ENCODE measurements around the gene PRPF6.

PRPF6 gene

DNA sequence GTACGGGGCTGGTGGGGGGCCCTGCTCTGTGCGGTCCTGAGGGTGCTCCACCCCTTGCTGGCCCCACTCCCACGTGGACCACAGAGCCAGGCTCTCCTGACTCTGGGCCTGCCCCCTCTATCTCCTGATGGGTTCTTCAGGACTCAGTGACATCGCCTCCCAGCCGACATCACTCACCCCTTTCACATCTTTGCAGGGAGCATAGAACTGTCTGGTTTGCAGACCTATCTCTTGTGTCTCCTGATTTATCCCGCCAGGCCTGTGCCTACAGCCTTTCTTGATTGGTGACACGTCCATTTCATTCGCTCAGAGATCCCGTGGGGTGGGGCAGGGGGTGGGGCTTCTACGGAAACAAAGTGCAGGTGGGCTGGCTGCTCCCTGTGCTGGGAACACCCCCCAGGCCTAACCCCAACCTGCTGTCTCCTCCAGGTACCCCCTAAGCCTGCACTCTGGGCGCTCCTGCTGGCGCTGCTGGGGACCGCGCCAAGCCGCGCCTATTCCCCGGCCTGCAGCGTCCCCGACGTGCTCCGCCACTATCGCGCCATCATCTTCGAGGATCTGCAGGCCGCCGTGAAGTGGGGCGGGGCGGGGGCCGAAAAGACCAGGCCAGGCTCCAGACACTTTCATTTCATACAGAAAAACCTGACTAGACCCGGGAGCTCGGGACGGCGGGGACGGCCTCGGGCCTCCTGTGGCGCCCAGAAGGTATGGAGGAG is 56.7 kb downstream of the PRPF6 start:
- Histone ChIP-seq H3K9me3 (ENCODE audit: control insufficient read depth, low read length) (no peaks in the 10 kb centered on the region), H3K4me1 (ENCODE audit: control insufficient read depth, insufficient read depth, low read length) (peaks cover 19% of the 10 kb centered on the region), H3K27ac (ENCODE audit: insufficient read depth, low read depth, low read length, poor library complexity, severe bottlenecking) (no peak overlapping the region), H3K4me3 (ENCODE audit: insufficient read depth, low read depth, low read length) (no peak overlapping the region), H3K27me3 (ENCODE audit: control insufficient read depth, insufficient read depth, low read length, poor library complexity, severe bottlenecking) (peaks cover 61% of the 10 kb centered on the region), H3K36me3 (ENCODE audit: control insufficient read depth, insufficient read depth, low read length) (no peaks in the 10 kb centered on the region)
- 19% methylated on average over 36 of the region's 36 CpGs for WGBS, 2 experiments

- Histone ChIP-seq H3K4me3 (ENCODE audit: insufficient read depth, low read depth, low read length) (peak overlapping the region; percentile 46), H3K27ac (ENCODE audit: insufficient read depth, low read depth, low read length, poor library complexity, severe bottlenecking) (no peak overlapping the region), H3K36me3 (ENCODE audit: control insufficient read depth, insufficient read depth, low read length) (no peaks in the 10 kb centered on the region), H3K4me1 (ENCODE audit: control insufficient read depth, insufficient read depth, low read length) (peaks cover 19% of the 10 kb centered on the region), H3K27me3 (ENCODE audit: control insufficient read depth, insufficient read depth, low read length, poor library complexity, severe bottlenecking) (peaks cover 65% of the 10 kb centered on the region), H3K9me3 (ENCODE audit: control insufficient read depth, low read length) (no peaks in the 10 kb centered on the region)
- 3 to 4% methylated on average over 29 to 30 of the region's 30 CpGs for WGBS, 2 experiments
Observed at GRCh38 chr20:64038224-64038564, 57.3 kb downstream of the PRPF6 start.

- Histone ChIP-seq H3K27ac (ENCODE audit: insufficient read depth, low read depth, low read length, poor library complexity, severe bottlenecking) (no peak overlapping the region), H3K9me3 (ENCODE audit: control insufficient read depth, low read length) (no peaks in the 10 kb centered on the region), H3K27me3 (ENCODE audit: control insufficient read depth, insufficient read depth, low read length, poor library complexity, severe bottlenecking) (peaks cover 70% of the 10 kb centered on the region), H3K4me3 (ENCODE audit: insufficient read depth, low read depth, low read length) (peak overlapping the region; percentile 46), H3K36me3 (ENCODE audit: control insufficient read depth, insufficient read depth, low read length) (no peaks in the 10 kb centered on the region), H3K4me1 (ENCODE audit: control insufficient read depth, insufficient read depth, low read length) (peaks cover 19% of the 10 kb centered on the region)
- WGBS, 2 experiments = 1% methylated on average over 91 of the region's 91 CpGs
Observed at GRCh38 chr20:64038565-64039292, 57.8 kb downstream of the PRPF6 start.

DNA sequence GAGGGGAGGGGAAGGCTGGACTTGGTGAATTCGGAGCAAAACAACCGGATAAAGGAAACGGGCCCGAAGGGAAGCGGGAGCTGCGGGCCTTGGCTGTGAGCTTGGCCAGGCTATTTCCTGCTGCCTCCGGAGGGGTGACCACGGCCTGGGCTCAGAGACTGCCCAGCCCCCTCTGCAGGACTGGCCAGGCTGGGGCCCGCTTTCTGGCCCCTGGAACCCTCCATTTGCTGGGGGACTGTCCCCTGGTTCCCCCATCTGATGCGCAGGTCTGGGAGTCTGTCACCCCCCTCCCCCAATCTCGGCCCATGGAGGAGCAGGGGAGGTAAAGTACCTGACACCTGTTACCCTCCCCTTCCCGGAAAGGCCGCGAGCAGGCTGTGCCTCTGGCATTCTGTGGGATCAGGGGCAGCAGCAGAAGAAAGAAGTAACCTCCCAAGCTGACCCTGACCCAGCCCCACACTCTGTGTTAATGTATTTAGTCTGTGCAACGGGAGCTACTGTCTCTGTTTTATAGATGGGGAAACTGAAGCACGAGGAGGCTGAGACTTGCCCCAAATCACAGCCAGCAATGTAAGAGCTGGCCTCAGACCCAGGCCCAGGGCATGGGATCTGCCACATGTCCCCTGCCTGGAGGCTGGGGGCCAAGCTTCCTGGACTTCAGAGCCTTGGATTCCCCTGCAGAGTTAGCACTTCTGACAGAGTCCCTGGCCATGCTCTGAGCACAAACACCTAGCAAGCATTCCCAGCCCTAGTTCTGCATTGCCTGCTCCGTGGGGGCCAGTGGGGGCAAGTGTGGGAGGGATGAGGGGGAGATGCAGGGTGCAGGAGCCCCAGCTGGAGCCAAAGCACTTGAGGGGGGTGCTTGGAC is 58.6 kb downstream of the PRPF6 start:
- H3K27ac ChIP-seq (ENCODE audit: insufficient read depth, low read depth, low read length, poor library complexity, severe bottlenecking) = no peak overlapping the region
- WGBS, 2 experiments = 22 to 24% methylated on average over 17 of the region's 17 CpGs
- H3K27me3 ChIP-seq (ENCODE audit: control insufficient read depth, insufficient read depth, low read length, poor library complexity, severe bottlenecking) = peaks cover 78% of the 10 kb centered on the region
- H3K36me3 ChIP-seq (ENCODE audit: control insufficient read depth, insufficient read depth, low read length) = no peaks in the 10 kb centered on the region
- H3K9me3 ChIP-seq (ENCODE audit: control insufficient read depth, low read length) = no peaks in the 10 kb centered on the region
- H3K4me3 ChIP-seq (ENCODE audit: insufficient read depth, low read depth, low read length) = peak overlapping the region; percentile 46
- peaks cover 19% of the 10 kb centered on the region for H3K4me1 ChIP-seq (ENCODE audit: control insufficient read depth, insufficient read depth, low read length)

DNA sequence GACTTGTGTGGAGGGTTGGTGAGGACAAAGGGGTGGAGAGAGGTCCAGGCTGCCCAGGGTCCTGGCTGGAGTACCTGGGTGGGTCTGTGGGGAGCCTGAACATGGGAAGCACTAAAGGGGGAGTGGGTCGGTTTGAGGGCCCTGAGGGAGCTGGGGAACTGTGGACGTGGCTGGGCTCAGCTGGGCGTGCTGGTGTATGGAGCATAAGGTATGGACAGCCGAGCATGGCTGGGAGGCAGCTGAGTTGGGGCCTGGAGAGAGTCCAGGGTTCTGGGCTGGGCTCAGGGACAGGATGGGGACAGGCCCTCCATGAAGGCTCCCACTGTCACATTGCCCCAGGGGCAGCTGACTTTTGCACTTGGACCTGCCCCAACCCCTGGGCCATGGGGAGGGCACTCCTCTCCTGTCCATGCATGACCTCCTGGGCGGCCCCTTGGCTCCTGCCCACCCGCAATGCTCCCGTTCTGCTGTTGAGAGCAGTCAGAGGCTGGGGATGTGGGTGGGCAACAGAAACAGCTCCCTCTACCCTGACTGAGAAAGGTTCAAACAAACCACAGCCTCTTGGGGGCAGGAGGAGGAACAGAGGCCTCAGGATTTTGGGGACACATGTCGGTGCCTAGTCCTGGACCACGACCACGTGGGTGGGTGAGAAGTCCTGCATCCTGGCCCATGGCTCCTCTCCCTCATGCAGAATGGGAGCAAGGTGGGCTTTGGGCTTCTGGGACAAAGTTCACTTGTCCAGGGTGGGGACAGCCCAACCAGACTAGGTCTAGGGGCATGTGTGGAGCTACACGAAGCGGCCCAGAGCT is 59.5 kb downstream of the PRPF6 start:
- 86 to 88% methylated on average over 12 of the region's 12 CpGs for WGBS, 2 experiments
- peaks cover 24% of the 10 kb centered on the region for H3K4me1 ChIP-seq (ENCODE audit: control insufficient read depth, insufficient read depth, low read length)
- H3K27ac ChIP-seq (ENCODE audit: insufficient read depth, low read depth, low read length, poor library complexity, severe bottlenecking) = no peak overlapping the region
- H3K4me3 ChIP-seq (ENCODE audit: insufficient read depth, low read depth, low read length) = no peak overlapping the region
- H3K36me3 ChIP-seq (ENCODE audit: control insufficient read depth, insufficient read depth, low read length) = no peaks in the 10 kb centered on the region
- H3K9me3 ChIP-seq (ENCODE audit: control insufficient read depth, low read length) = no peaks in the 10 kb centered on the region
- H3K27me3 ChIP-seq (ENCODE audit: control insufficient read depth, insufficient read depth, low read length, poor library complexity, severe bottlenecking) = peaks cover 87% of the 10 kb centered on the region

GRCh38 chr20:64041040-64041780 is 60.3 kb downstream of the PRPF6 start:
- H3K9me3 ChIP-seq (ENCODE audit: control insufficient read depth, low read length) = no peaks in the 10 kb centered on the region
- WGBS, 2 experiments = 75% methylated on average over 15 of the region's 15 CpGs
- no peak overlapping the region for H3K27ac ChIP-seq (ENCODE audit: insufficient read depth, low read depth, low read length, poor library complexity, severe bottlenecking)
- peaks cover 95% of the 10 kb centered on the region for H3K27me3 ChIP-seq (ENCODE audit: control insufficient read depth, insufficient read depth, low read length, poor library complexity, severe bottlenecking)
- H3K4me3 ChIP-seq (ENCODE audit: insufficient read depth, low read depth, low read length) = no peak overlapping the region
- no peaks in the 10 kb centered on the region for H3K36me3 ChIP-seq (ENCODE audit: control insufficient read depth, insufficient read depth, low read length)
- H3K4me1 ChIP-seq (ENCODE audit: control insufficient read depth, insufficient read depth, low read length) = peaks cover 22% of the 10 kb centered on the region

- 20 to 34% methylated on average over 7 to 11 of the region's 11 CpGs for WGBS, 2 experiments
- Histone ChIP-seq H3K27ac (ENCODE audit: insufficient read depth, low read depth, low read length, poor library complexity, severe bottlenecking) (no peak overlapping the region), H3K9me3 (ENCODE audit: control insufficient read depth, low read length) (no peaks in the 10 kb centered on the region), H3K4me3 (ENCODE audit: insufficient read depth, low read depth, low read length) (no peak overlapping the region), H3K4me1 (ENCODE audit: control insufficient read depth, insufficient read depth, low read length) (peaks cover 17% of the 10 kb centered on the region), H3K36me3 (ENCODE audit: control insufficient read depth, insufficient read depth, low read length) (no peaks in the 10 kb centered on the region), H3K27me3 (ENCODE audit: control insufficient read depth, insufficient read depth, low read length, poor library complexity, severe bottlenecking) (peaks cover 98% of the 10 kb centered on the region)
Observed at GRCh38 chr20:64041781-64042053, 60.8 kb downstream of the PRPF6 start.

DNA sequence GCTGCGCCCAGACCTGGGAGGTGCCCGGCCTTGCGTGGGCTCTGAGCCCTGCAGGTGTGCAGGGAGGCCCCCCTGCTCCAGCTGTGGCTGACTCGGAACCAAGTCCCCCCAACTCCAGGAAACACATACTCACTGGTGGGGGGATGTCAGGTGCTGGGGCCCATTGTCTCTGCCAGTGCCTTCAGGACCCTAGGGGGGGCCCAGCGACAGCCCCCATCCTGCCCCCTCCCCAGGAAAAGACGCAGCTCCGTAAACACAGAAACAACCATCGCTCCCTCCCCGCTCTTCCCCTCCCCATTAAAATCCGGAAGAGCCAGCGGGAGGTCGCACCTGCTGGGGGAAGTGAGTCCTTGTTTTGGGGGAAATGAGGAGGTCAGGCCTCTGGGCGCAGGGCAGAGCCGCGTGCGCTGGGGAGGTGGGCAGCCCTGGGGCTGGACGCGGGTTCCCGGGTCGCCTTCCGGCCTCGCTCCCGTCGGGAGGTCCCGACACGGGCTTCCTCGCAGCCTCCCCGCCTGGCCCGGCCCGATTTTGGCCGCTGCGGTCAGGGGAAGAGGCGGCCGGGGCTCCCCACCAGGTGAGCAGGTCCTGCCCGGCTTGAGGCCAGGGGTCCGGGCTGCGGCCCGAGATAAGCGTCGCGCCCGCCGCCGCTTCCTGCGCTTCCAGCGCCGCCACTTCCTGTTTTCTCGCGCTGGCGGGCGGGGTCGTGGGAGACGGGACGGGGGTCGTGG is 61.3 kb downstream of the PRPF6 start:
- Histone ChIP-seq H3K4me1 (ENCODE audit: control insufficient read depth, insufficient read depth, low read length) (peaks cover 16% of the 10 kb centered on the region), H3K27me3 (ENCODE audit: control insufficient read depth, insufficient read depth, low read length, poor library complexity, severe bottlenecking) (peaks cover 98% of the 10 kb centered on the region), H3K27ac (ENCODE audit: insufficient read depth, low read depth, low read length, poor library complexity, severe bottlenecking) (no peak overlapping the region), H3K36me3 (ENCODE audit: control insufficient read depth, insufficient read depth, low read length) (no peaks in the 10 kb centered on the region), H3K9me3 (ENCODE audit: control insufficient read depth, low read length) (no peaks in the 10 kb centered on the region), H3K4me3 (ENCODE audit: insufficient read depth, low read depth, low read length) (peak overlapping the region; percentile 16)
- WGBS, 2 experiments = 5% methylated on average over 44 to 55 of the region's 55 CpGs

GRCh38 chr20:64043768-64044167 is 62.8 kb downstream of the PRPF6 start:
- peaks cover 16% of the 10 kb centered on the region for H3K4me1 ChIP-seq (ENCODE audit: control insufficient read depth, insufficient read depth, low read length)
- WGBS, 2 experiments = 95 to 97% methylated on average over 9 of the region's 9 CpGs
- H3K27me3 ChIP-seq (ENCODE audit: control insufficient read depth, insufficient read depth, low read length, poor library complexity, severe bottlenecking) = peaks cover 98% of the 10 kb centered on the region

More at GRCh38 chr20:64043768-64044167, 62.8 kb downstream of the PRPF6 start:
- H3K4me3 ChIP-seq (ENCODE audit: insufficient read depth, low read depth, low read length) = no peak overlapping the region
- H3K27ac ChIP-seq (ENCODE audit: insufficient read depth, low read depth, low read length, poor library complexity, severe bottlenecking) = no peak overlapping the region
- H3K36me3 ChIP-seq (ENCODE audit: control insufficient read depth, insufficient read depth, low read length) = no peaks in the 10 kb centered on the region
- no peaks in the 10 kb centered on the region for H3K9me3 ChIP-seq (ENCODE audit: control insufficient read depth, low read length)

Data from ectodermal cell (in vitro differentiated cells).